A549 (cell line): ENCODE measurements around the gene VPS41.

ENCODE experiments used
- CBX2 ChIP-seq: fragments of 200-600 bp; sonication (generic); IDR thresholded peaks from 2 replicates; pipeline ENCODE4 v1.6.1; 2016; ENCODE audit warnings: low read depth, mild to moderate bottlenecking, borderline replicate concordance
- CEBPB ChIP-seq, 2 experiments: fragments of >200 bp in 1 of 2; sonication (Bioruptor Twin) in 1 of 2; formaldehyde crosslinking in 1 of 2; IDR thresholded peaks; 2 replicates each; pipeline ENCODE4 v1.6.1; 2012 to 2016
- CHD4 ChIP-seq: fragments of 200-600 bp; sonication (generic); IDR thresholded peaks from 2 replicates; pipeline ENCODE4 v1.6.1; 2016; ENCODE audit warnings: antibody characterized with exemption, mild to moderate bottlenecking, borderline replicate concordance
- CTCF ChIP-seq: fragments of >200 bp; sonication (Bioruptor Twin); formaldehyde crosslinking; IDR thresholded peaks from 3 replicates; pipeline ENCODE4 v1.5.1; 2016
- EP300 ChIP-seq, 2 experiments: fragments of >200 bp; sonication (Bioruptor Twin); formaldehyde crosslinking; IDR thresholded peaks; 2 replicates in 1 of 2; 3 replicates in 1 of 2; pipeline ENCODE4 v1.6.1; 2016 to 2017
- HOXB13 ChIP-seq: fragments of 250-450 bp; sonication (Bioruptor Pico); IDR thresholded peaks from 2 replicates; pipeline ENCODE4 v1.5.0; 2020; ENCODE audit warnings: low read depth, mild to moderate bottlenecking, moderate library complexity
- KDM1A ChIP-seq: fragments of 200-600 bp; sonication (generic); IDR thresholded peaks from 2 replicates; pipeline ENCODE4 v1.6.1; 2016; ENCODE audit warnings: low read depth, mild to moderate bottlenecking
- MYC ChIP-seq: IDR thresholded peaks from 2 replicates; pipeline ENCODE4 v1.6.1; 2012; ENCODE audit warnings: mild to moderate bottlenecking, inconsistent platforms, low read length, improper control_type of control experiment, borderline replicate concordance
- NFE2L2 ChIP-seq: fragments of 150-350 bp; conservative IDR thresholded peaks from 2 replicates; pipeline ENCODE4 v1.6.1; 2014; ENCODE audit warnings: low read length
- NR3C1 ChIP-seq: fragments of >200 bp; sonication (Bioruptor Twin); formaldehyde crosslinking; IDR thresholded peaks from 3 replicates; pipeline ENCODE4 v1.6.1; 2017
- POLR2A ChIP-seq: IDR thresholded peaks from 2 replicates; pipeline ENCODE4 v1.6.1; 2012; ENCODE audit warnings: mild to moderate bottlenecking, low read length
- RAD21 ChIP-seq, 2 experiments: fragments of >200 bp in 1 of 2; sonication (Bioruptor Twin) in 1 of 2; formaldehyde crosslinking in 1 of 2; IDR thresholded peaks in 1 of 2; conservative IDR thresholded peaks in 1 of 2; 2 replicates in 1 of 2; 3 replicates in 1 of 2; pipeline ENCODE4 v1.6.1; 2012 to 2018; ENCODE audit warnings: inconsistent platforms in 1 of 2
- ZNF302 ChIP-seq: fragments of 250-450 bp; sonication (Bioruptor Pico); IDR thresholded peaks from 2 replicates; pipeline ENCODE4 v1.9.0; 2021; ENCODE audit warnings: inconsistent platforms, mild to moderate bottlenecking, moderate library complexity
- TF ChIP-seq, protein P1 (sequence below): fragments of 250-450 bp; sonication (Bioruptor Pico); IDR thresholded peaks from 2 replicates; pipeline ENCODE4 v1.5.0; 2021; ENCODE audit warnings: mild to moderate bottlenecking, moderate library complexity, borderline replicate concordance

DNA sequence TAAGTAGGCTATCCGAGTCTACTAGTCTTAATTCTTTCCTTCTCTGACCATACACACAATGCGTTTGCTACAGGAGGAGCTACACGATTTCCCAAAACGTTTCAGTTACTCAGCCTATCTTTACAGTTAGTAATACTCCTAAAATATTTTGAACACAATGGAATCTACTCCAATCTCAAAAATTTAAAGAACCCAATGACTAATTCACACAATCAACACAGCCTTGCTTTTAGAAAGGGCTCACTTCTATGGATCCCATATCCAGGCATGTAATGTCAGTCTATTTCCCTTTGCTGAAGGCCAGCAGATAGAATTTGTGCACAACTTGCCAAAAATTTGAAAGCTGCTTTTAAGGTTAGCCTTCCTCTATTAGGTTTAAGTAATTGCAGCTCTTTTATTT lies 107.2 kb downstream of the VPS41 start:
- TF ChIP-seq NFE2L2 (no peak), RAD21 (conservative IDR thresholded peaks at IDR 0.05 in 1 of 2, IDR thresholded peaks at IDR 0.05 in 1 of 2) (no peak), NR3C1 (no peak), CTCF (no peak), HOXB13 (CRISPR knock-in tag) (no peak), CEBPB (IDR thresholded peaks at IDR 0.05) (no peak), ZNF302 (no peak), KDM1A (no peak), POLR2A (no peak), MYC (no peak), EP300 (IDR thresholded peaks at IDR 0.05) (no peak), CHD4 (no peak), CBX2 (no peak)
- TF ChIP-seq, protein P1, sequence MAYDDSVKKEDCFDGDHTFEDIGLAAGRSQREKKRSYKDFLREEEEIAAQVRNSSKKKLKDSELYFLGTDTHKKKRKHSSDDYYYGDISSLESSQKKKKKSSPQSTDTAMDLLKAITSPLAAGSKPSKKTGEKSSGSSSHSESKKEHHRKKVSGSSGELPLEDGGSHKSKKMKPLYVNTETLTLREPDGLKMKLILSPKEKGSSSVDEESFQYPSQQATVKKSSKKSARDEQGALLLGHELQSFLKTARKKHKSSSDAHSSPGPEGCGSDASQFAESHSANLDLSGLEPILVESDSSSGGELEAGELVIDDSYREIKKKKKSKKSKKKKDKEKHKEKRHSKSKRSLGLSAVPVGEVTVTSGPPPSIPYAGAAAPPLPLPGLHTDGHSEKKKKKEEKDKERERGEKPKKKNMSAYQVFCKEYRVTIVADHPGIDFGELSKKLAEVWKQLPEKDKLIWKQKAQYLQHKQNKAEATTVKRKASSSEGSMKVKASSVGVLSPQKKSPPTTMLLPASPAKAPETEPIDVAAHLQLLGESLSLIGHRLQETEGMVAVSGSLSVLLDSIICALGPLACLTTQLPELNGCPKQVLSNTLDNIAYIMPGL, result no peak
